Type B pancreatic cell (in vitro differentiated cells): ENCODE results near the gene RIN3. TPM values are rescaled to one million over a fixed set of nuclear protein-coding genes. Genes with fewer than 3 reads are reported as not detected.

Experiments
- DNase-seq: peaks from one replicate; pipeline ENCODE4 v3.0.0; 2021; ENCODE audit warnings: mixed read lengths; ENCODE audit not compliant: unreplicated experiment; ENCODE audit errors: extremely low spot score
- H3K27ac Mint-ChIP-seq: 2 replicates; pipeline ENCODE4 v1.8.0; 2021; ENCODE audit warnings: mild to moderate bottlenecking, mixed read lengths
- H3K27me3 Mint-ChIP-seq: 2 replicates; pipeline ENCODE4 v1.8.0; 2021; ENCODE audit warnings: mixed read lengths
- H3K36me3 Mint-ChIP-seq: 2 replicates; pipeline ENCODE4 v1.8.0; 2021; ENCODE audit warnings: mixed read lengths
- H3K4me1 Mint-ChIP-seq: one replicate; pipeline ENCODE4 v1.8.0; 2021; ENCODE audit warnings: mixed read lengths; ENCODE audit not compliant: unreplicated experiment
- H3K4me3 Mint-ChIP-seq: 2 replicates; pipeline ENCODE4 v1.8.0; 2021; ENCODE audit warnings: mild to moderate bottlenecking, mixed read lengths
- H3K9me3 Mint-ChIP-seq: 2 replicates; pipeline ENCODE4 v1.8.0; 2021; ENCODE audit warnings: mixed read lengths
- CTCF ChIP-seq: fragments of 200-600 bp; sonication (generic); conservative IDR thresholded peaks from 2 replicates; pipeline ENCODE4 v1.5.0; 2021; ENCODE audit warnings: antibody characterized with exemption, mild to moderate bottlenecking
- total RNA-seq: library from RNA; stranded (reverse); gene quantifications from 2 replicates; pipeline ENCODE4 v1.2.1, GENCODE V29; 2021; ENCODE audit warnings: low replicate concordance

RIN3 gene
- total RNA-seq, 1 donor from 2014 or later: 12.9 TPM

- H3K4me3 Mint-ChIP-seq: no peak overlapping the region
- peak overlapping the region; percentile 15 for H3K27ac Mint-ChIP-seq
- no peaks in the 10 kb centered on the region for H3K9me3 Mint-ChIP-seq
- H3K27me3 Mint-ChIP-seq: peaks cover 2% of the 10 kb centered on the region
- H3K4me1 Mint-ChIP-seq: peaks cover 8% of the 10 kb centered on the region
- TF ChIP-seq CTCF: no peak
- no peak for DNase-seq
- peaks cover 3% of the 10 kb centered on the region for H3K36me3 Mint-ChIP-seq
Observed at GRCh38 chr14:92633274-92633616, 119.7 kb downstream of the RIN3 start.

- H3K4me1 Mint-ChIP-seq: peaks cover 8% of the 10 kb centered on the region
- TF ChIP-seq CTCF: no peak
- H3K4me3 Mint-ChIP-seq: no peak overlapping the region
- peaks cover 3% of the 10 kb centered on the region for H3K36me3 Mint-ChIP-seq
- no peak overlapping the region for H3K27ac Mint-ChIP-seq
- peaks cover 2% of the 10 kb centered on the region for H3K27me3 Mint-ChIP-seq
- DNase-seq: no peak
- H3K9me3 Mint-ChIP-seq: no peaks in the 10 kb centered on the region
Observed at GRCh38 chr14:92633724-92634123, 120.1 kb downstream of the RIN3 start.

GRCh38 chr14:92635031-92635430 lies 121.5 kb downstream of the RIN3 start:
- Mint-ChIP-seq H3K4me1 (peaks cover 4% of the 10 kb centered on the region), H3K27ac (no peak overlapping the region), H3K4me3 (no peak overlapping the region), H3K27me3 (peaks cover 2% of the 10 kb centered on the region), H3K9me3 (no peaks in the 10 kb centered on the region), H3K36me3 (no peaks in the 10 kb centered on the region)
- no peak for TF ChIP-seq CTCF
- DNase-seq: no peak

GRCh38 chr14:92635896-92636295 lies 122.3 kb downstream of the RIN3 start:
- H3K4me3 Mint-ChIP-seq: no peak overlapping the region
- TF ChIP-seq CTCF: no peak
- H3K27me3 Mint-ChIP-seq: peaks cover 2% of the 10 kb centered on the region
- no peaks in the 10 kb centered on the region for H3K36me3 Mint-ChIP-seq
- H3K27ac Mint-ChIP-seq: no peak overlapping the region
- no peak for DNase-seq
- no peaks in the 10 kb centered on the region for H3K9me3 Mint-ChIP-seq
- H3K4me1 Mint-ChIP-seq: peaks cover 4% of the 10 kb centered on the region

- TF ChIP-seq CTCF: no peak
- Mint-ChIP-seq H3K4me1 (peaks cover 4% of the 10 kb centered on the region), H3K9me3 (no peaks in the 10 kb centered on the region), H3K36me3 (no peaks in the 10 kb centered on the region), H3K4me3 (no peak overlapping the region), H3K27me3 (peaks cover 2% of the 10 kb centered on the region), H3K27ac (no peak overlapping the region)
- DNase-seq: no peak
Observed at GRCh38 chr14:92637228-92637627, 123.6 kb downstream of the RIN3 start.

GRCh38 chr14:92637864-92638263 lies 124.3 kb downstream of the RIN3 start:
- TF ChIP-seq CTCF: no peak
- DNase-seq: no peak
- Mint-ChIP-seq H3K4me3 (no peak overlapping the region), H3K4me1 (peaks cover 4% of the 10 kb centered on the region), H3K9me3 (no peaks in the 10 kb centered on the region), H3K36me3 (no peaks in the 10 kb centered on the region), H3K27me3 (peaks cover 2% of the 10 kb centered on the region), H3K27ac (no peak overlapping the region)
